Astrocyte (in vitro differentiated cells and primary cell): ENCODE measurements around the gene ATOH7. TPM values are rescaled to one million over a fixed set of nuclear protein-coding genes. Genes with fewer than 3 reads are reported as not detected.

ENCODE experiments used
- DNase-seq: peaks from one replicate; pipeline ENCODE4 v3.0.0-alpha.2; 2010; ENCODE audit warnings: low read depth
- FAIRE-seq: peaks from 2 replicates; lab custom pipeline; 2011; peaks lifted over from hg19 to GRCh38; lab: Jason Lieb, UNC
- H2AFZ ChIP-seq: 2 replicates; pipeline ENCODE4 v1.6.0; 2012; ENCODE audit warnings: low read depth, low read length, inconsistent platforms
- H3K27ac ChIP-seq: 2 replicates; pipeline ENCODE4 v1.5.1; 2011; ENCODE audit warnings: low read depth, low read length, inconsistent platforms
- H3K27me3 ChIP-seq: 2 replicates; pipeline ENCODE4 v1.6.0; 2011; ENCODE audit warnings: low read length, inconsistent platforms; ENCODE audit not compliant: insufficient read depth
- H3K36me3 ChIP-seq: 2 replicates; pipeline ENCODE4 v1.5.1; 2011; ENCODE audit warnings: low read length, inconsistent platforms; ENCODE audit not compliant: insufficient read depth
- H3K4me1 ChIP-seq: 2 replicates; pipeline ENCODE4 v1.5.1; 2011; ENCODE audit warnings: low read length, inconsistent platforms; ENCODE audit not compliant: insufficient read depth
- H3K4me2 ChIP-seq: 2 replicates; pipeline ENCODE4 v1.6.0; 2012; ENCODE audit warnings: low read length, inconsistent platforms
- H3K4me3 ChIP-seq: 2 replicates; pipeline ENCODE4 v1.5.1; 2011; ENCODE audit warnings: low read depth, mild to moderate bottlenecking, low read length, inconsistent platforms; ENCODE audit not compliant: insufficient read depth
- H3K79me2 ChIP-seq: 2 replicates; pipeline ENCODE4 v1.6.0; 2012; ENCODE audit warnings: mild to moderate bottlenecking, low read length, inconsistent platforms; ENCODE audit not compliant: insufficient read depth
- H3K9ac ChIP-seq: 2 replicates; pipeline ENCODE4 v1.6.0; 2012; ENCODE audit warnings: mild to moderate bottlenecking, low read length, inconsistent platforms
- H3K9me3 ChIP-seq: 2 replicates; pipeline ENCODE4 v1.5.1; 2012; ENCODE audit warnings: low read depth, mild to moderate bottlenecking, low read length, inconsistent platforms; ENCODE audit not compliant: insufficient read depth
- H4K20me1 ChIP-seq: 2 replicates; pipeline ENCODE4 v1.6.0; 2012; ENCODE audit warnings: low read length, inconsistent platforms; ENCODE audit not compliant: insufficient read depth
- H3K27ac Mint-ChIP-seq: one replicate; pipeline ENCODE4 v1.8.0; 2021; ENCODE audit warnings: mild to moderate bottlenecking, mixed read lengths; ENCODE audit not compliant: unreplicated experiment
- H3K27me3 Mint-ChIP-seq: one replicate; pipeline ENCODE4 v1.8.0; 2021; ENCODE audit warnings: low read depth, mixed read lengths; ENCODE audit not compliant: unreplicated experiment
- H3K36me3 Mint-ChIP-seq: one replicate; pipeline ENCODE4 v1.8.0; 2021; ENCODE audit warnings: low read depth, mixed read lengths; ENCODE audit not compliant: unreplicated experiment
- H3K4me1 Mint-ChIP-seq: one replicate; pipeline ENCODE4 v1.8.0; 2021; ENCODE audit warnings: low read depth, mixed read lengths; ENCODE audit not compliant: unreplicated experiment
- H3K4me3 Mint-ChIP-seq: one replicate; pipeline ENCODE4 v1.8.0; 2021; ENCODE audit warnings: mild to moderate bottlenecking, moderate library complexity, mixed read lengths; ENCODE audit not compliant: unreplicated experiment
- H3K9me3 Mint-ChIP-seq: one replicate; pipeline ENCODE4 v1.8.0; 2021; ENCODE audit warnings: mild to moderate bottlenecking, mixed read lengths; ENCODE audit not compliant: unreplicated experiment
- EZH2 ChIP-seq: IDR thresholded peaks from 2 replicates; pipeline ENCODE4 v1.6.1; 2012; ENCODE audit warnings: mild to moderate bottlenecking, low read length, inconsistent platforms; ENCODE audit not compliant: insufficient read depth
- total RNA-seq: library from RNA; stranded (reverse); gene quantifications from 2 replicates; pipeline ENCODE4 v1.2.1, GENCODE V29; 2021
- TF ChIP-seq, protein P1 (sequence below): IDR thresholded peaks from 2 replicates; pipeline ENCODE4 v1.5.1; 2011; ENCODE audit warnings: low read depth, mild to moderate bottlenecking, inconsistent platforms, low read length, moderate library complexity; ENCODE audit not compliant: insufficient read depth

Gene ATOH7
- total RNA-seq, 1 donor from 2014 or later: not detected

GRCh38 chr10:68221196-68221595 lies 10.7 kb downstream of the ATOH7 start:
- Mint-ChIP-seq H3K27ac (no peak overlapping the region), H3K27me3 (no peaks in the 10 kb centered on the region), H3K4me1 (no peaks in the 10 kb centered on the region), H3K9me3 (peaks cover 2% of the 10 kb centered on the region), H3K36me3 (no peaks in the 10 kb centered on the region), H3K4me3 (no peak overlapping the region)
- Histone ChIP-seq H3K9me3 (no peaks in the 10 kb centered on the region), H3K4me3 (no peak overlapping the region), H4K20me1 (no peaks in the 10 kb centered on the region), H3K79me2 (no peaks in the 10 kb centered on the region), H2AFZ (no peak overlapping the region), H3K9ac (no peak overlapping the region), H3K27me3 (no peaks in the 10 kb centered on the region), H3K4me1 (no peaks in the 10 kb centered on the region), H3K27ac (no peak overlapping the region), H3K4me2 (no peak overlapping the region), H3K36me3 (no peaks in the 10 kb centered on the region)
- TF ChIP-seq, protein P1, sequence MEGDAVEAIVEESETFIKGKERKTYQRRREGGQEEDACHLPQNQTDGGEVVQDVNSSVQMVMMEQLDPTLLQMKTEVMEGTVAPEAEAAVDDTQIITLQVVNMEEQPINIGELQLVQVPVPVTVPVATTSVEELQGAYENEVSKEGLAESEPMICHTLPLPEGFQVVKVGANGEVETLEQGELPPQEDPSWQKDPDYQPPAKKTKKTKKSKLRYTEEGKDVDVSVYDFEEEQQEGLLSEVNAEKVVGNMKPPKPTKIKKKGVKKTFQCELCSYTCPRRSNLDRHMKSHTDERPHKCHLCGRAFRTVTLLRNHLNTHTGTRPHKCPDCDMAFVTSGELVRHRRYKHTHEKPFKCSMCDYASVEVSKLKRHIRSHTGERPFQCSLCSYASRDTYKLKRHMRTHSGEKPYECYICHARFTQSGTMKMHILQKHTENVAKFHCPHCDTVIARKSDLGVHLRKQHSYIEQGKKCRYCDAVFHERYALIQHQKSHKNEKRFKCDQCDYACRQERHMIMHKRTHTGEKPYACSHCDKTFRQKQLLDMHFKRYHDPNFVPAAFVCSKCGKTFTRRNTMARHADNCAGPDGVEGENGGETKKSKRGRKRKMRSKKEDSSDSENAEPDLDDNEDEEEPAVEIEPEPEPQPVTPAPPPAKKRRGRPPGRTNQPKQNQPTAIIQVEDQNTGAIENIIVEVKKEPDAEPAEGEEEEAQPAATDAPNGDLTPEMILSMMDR: no peak
- no peak for TF ChIP-seq EZH2
- FAIRE-seq: no peak
- DNase-seq: no peak

DNA sequence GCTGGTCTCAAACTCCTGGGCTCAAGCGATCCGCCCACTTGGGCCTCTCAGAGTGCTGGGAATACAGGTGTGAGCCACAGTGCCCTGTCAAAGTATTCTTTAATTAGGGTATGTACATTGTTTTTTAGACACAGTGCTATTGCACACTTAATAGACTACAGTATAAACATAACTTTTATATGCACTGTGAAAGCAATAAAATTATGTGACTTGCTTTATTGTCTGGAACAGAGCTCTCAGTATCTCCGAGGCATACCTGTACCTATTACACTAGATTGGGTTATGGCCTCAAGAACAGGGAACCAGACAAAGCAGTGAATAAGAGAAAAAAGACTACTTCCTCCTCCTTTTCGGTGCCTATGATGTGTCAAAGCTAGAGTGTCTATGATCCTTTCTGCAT lies 13.1 kb downstream of the ATOH7 start:
- no peak for DNase-seq
- Histone ChIP-seq H3K36me3 (no peaks in the 10 kb centered on the region), H3K9me3 (no peaks in the 10 kb centered on the region), H3K27ac (no peak overlapping the region), H3K4me2 (no peak overlapping the region), H3K27me3 (no peaks in the 10 kb centered on the region), H3K4me1 (no peaks in the 10 kb centered on the region), H4K20me1 (no peaks in the 10 kb centered on the region), H3K4me3 (no peak overlapping the region), H3K79me2 (no peaks in the 10 kb centered on the region), H3K9ac (no peak overlapping the region), H2AFZ (no peak overlapping the region)
- no peaks in the 10 kb centered on the region for H3K36me3 Mint-ChIP-seq
- H3K27ac Mint-ChIP-seq: no peak overlapping the region
- no peak for FAIRE-seq
- no peaks in the 10 kb centered on the region for H3K27me3 Mint-ChIP-seq
- H3K4me1 Mint-ChIP-seq: no peaks in the 10 kb centered on the region
- H3K9me3 Mint-ChIP-seq: no peaks in the 10 kb centered on the region
- TF ChIP-seq, protein P1: no peak
- TF ChIP-seq EZH2: no peak
- H3K4me3 Mint-ChIP-seq: no peak overlapping the region

DNA sequence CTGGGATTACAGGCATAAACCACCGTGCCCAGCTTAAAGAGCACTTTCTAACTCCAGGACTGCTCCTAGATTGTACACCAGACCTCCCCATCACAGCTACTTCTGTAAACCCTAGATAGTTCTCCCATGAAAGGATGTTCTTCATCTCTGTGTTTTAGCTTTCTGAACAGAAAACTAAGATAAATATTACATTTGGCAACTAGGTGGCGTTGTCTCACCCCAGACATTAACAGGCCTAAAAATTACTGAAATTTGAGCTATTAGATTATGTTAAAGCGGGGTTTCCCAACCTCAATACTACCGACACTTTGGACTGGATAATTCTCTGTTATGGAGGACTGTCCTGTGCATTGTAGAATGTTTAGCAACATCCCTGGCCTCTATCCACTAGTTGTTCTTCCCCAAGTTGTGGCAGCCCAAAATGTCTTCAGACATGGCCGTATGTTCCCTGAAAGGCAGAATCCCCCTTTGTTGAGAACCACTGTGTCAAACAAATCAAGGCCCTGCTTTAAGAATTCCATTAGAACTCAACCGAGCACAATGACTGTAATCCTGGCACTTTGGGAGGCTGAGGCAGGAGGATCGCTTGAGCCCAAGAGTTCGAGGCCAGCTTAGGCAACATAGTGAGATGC lies 19.1 kb downstream of the ATOH7 start:
- FAIRE-seq (no peak), DNase-seq (peak; percentile 7)
- no peak overlapping the region for H3K27ac Mint-ChIP-seq

More for the DNA sequence above, 19.1 kb downstream of the ATOH7 start:
- no peaks in the 10 kb centered on the region for H3K9me3 ChIP-seq
- Mint-ChIP-seq H3K27me3 (peaks cover 4% of the 10 kb centered on the region), H3K9me3 (no peaks in the 10 kb centered on the region), H3K4me1 (no peaks in the 10 kb centered on the region), H3K4me3 (no peak overlapping the region), H3K36me3 (no peaks in the 10 kb centered on the region)
- H4K20me1 ChIP-seq: no peaks in the 10 kb centered on the region
- no peak overlapping the region for H3K4me3 ChIP-seq
- TF ChIP-seq, protein P1: peak; percentile 66
- TF ChIP-seq EZH2: no peak
- no peaks in the 10 kb centered on the region for H3K36me3 ChIP-seq
- H3K27me3 ChIP-seq: no peaks in the 10 kb centered on the region
- H2AFZ ChIP-seq: peak overlapping the region; percentile 8
- no peaks in the 10 kb centered on the region for H3K79me2 ChIP-seq
- no peak overlapping the region for H3K9ac ChIP-seq
- H3K4me2 ChIP-seq: no peak overlapping the region
- no peak overlapping the region for H3K27ac ChIP-seq
- H3K4me1 ChIP-seq: no peaks in the 10 kb centered on the region
